T-helper 22 cell (primary cell): ENCODE measurements around the gene PIGC.

ENCODE experiments used
- DNase-seq: peaks from one replicate; pipeline ENCODE4 v3.0.0-alpha.2; 2020; ENCODE audit warnings: low read depth

Gene PIGC

DNA sequence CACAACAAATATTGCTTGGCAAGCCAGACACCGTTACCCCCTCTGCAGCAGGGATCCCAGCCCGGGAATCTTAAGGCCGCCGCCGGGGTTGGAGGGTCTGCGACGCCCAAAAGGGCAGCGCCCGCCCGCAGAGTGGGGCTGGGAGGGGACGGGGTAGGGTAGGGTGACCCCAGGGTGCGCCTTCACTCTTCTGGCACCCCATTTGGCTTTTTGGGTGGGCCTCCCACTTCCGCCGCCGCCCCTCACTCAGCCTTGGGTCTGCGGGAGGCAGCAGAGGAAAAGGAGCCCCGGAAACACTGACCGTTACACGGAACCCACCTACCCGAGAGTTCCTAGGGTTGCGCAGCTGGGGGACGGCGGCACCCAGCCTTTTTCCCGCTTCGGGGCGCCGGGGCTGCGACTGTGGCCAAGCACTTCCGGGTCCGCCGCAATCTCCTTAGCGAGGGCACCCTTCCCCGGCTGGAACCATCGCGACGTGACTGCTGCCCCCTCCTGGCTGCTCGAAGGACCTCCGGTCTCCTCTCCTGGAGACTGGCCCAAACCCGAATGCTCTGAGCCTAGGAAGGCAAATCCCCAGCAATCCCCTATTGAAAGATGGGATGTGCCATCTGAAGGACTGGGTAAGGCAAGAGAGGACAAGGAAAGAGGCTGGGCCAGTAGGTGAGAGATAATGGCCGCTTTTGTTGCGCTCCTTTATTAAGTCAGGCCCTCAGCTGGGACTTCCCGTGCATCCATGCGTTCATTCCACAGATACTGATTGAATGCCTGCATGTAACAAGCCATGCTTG, at the start of gene PIGC:
Gene PIGC, minus strand, starts transcription at position 404 of the 788 bp plus-strand sequence. CDS start 1,447 bp downstream, outside the sequence.
- peak; percentile 77 for DNase-seq

DNA sequence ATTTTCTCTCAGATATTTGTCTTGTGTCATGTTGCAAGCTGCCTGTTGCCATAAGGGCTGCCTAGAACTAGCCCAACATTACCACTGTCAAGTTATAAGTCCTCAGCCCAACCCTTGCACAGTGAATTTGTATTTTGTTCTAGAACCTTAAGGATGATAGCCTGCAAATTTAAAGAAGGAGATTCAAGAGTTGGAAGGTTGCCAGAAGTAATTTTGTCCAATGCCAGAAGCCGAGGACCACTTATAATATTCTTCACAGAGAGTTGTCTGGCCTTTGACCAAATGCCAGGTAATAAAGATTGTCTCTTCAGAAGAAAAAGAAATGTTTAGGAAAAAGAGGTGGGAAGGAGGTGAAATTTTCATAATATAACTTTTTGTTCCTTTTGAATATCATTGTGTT, 48.6 kb upstream of the PIGC start:
- DNase-seq, result no peak

- no peak for DNase-seq
These were observed 46.0 kb upstream of the PIGC start for GRCh38 chr1:172489847-172490246.

- DNase-seq, result no peak
These were observed 44.5 kb upstream of the PIGC start for GRCh38 chr1:172488393-172488792.

DNA sequence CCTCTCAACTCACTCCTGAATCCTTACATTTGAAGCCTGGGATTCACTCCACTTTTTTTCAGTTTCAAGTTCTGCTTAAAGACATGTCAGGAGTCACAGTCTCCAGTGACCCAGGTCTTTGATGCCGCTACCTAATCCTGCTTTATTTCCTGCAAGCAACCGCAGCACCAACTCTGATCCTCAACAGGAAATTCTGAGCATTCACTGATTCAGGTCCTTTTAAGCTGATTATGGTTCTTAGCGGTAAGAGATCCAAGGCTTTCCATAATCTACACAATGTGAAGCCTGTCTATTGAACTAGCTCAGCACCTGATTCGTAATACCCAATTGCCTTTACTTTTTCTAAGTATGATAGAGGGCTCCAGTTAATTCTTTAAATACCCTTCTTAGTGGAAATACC, 43.7 kb upstream of the PIGC start:
- no peak for DNase-seq

DNA sequence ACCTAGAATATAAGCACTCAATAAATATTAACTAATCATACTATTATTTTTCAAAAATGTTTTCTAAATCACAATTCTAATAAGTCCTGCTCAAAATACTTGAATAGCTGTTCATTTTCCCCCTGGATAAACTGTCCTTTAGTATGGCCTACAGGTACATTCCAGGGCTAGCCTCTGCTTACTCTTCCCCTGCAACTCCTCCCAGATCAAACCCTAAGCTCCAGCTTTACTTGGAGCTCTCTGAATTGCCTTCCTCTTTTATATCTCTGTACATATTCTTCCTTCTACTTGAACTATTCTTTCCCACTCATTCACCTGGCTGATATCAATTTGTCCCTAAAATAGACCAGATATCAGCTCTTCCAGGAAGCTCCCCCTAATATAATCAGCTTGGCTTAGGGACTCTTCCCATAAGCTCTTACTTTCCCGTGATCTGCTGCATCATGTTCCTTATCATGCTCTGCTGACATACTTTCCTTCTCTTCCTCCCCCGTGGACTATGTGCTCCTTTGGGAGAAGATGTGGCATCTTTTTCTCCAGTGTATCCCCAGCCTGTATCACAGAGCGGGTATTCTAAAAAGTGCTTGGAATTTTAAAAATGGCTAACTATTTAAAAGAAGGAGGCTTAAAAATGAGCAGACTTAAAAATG, 43.1 kb upstream of the PIGC start:
- DNase-seq, result no peak

- no peak for DNase-seq
These were observed 41.8 kb upstream of the PIGC start for GRCh38 chr1:172485626-172486025.

DNA sequence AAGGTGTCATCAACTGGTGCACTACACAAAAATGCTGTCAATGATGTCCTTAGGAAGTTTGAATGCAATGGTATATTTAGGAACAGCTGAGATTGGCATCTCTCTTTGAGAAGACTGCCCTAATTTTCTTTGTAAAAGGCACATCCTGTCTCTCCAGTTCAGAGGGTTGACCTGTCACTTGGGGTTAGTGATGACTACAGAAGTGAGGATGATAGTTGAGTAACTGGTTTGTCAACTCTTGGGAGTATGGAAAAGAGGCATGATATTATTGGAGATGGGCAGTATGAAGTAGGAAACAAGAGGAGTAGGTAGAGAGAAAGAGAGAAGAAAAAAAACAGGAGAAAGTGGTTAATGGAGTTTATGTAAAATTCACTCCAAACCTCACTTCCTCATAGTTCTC, 40.4 kb upstream of the PIGC start:
- no peak for DNase-seq

GRCh38 chr1:172483448-172483847, 39.6 kb upstream of the PIGC start:
- no peak for DNase-seq

GRCh38 chr1:172482044-172482443, 38.2 kb upstream of the PIGC start:
- no peak for DNase-seq

DNA sequence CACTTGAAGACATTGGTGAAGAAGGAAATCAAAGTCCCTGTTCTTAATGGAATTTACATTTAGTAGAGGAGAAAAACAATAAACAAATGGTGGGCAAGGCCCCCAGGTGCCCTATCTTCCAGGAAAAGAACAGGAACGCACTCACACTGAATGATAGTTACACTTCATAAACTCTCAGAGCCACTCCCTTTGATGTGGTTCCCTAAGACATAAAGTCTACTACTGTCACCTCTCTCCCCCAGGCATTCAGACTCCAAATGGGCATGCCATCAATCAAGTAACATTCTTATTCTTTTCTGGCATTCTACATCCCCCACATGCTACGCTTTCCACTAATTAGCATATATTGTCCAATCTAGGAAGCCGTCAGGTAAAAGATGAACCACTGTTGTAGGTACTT, 36.6 kb upstream of the PIGC start:
- no peak for DNase-seq

- no peak for DNase-seq
These were observed 34.6 kb upstream of the PIGC start for GRCh38 chr1:172478485-172478884.

DNA sequence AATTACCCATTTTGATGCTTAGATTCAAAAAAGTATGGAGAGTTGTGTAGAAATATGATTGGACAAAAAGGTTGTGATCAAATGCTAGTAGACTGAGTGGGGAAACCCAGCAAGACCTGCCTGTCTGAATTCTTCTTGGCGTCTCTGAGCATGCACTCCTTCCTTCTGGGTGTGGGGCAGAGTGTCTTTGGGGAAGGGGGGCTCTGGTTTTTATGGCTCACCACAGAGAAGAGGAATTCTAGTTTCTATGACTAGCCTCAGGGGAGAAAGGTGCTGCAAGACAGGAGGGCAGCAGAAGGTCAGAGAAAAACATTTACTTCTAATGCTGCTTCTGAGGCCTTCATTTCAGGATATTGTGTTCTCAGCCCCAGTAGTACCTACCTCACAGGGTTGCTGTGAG, 33.9 kb upstream of the PIGC start:
- DNase-seq, result no peak

DNA sequence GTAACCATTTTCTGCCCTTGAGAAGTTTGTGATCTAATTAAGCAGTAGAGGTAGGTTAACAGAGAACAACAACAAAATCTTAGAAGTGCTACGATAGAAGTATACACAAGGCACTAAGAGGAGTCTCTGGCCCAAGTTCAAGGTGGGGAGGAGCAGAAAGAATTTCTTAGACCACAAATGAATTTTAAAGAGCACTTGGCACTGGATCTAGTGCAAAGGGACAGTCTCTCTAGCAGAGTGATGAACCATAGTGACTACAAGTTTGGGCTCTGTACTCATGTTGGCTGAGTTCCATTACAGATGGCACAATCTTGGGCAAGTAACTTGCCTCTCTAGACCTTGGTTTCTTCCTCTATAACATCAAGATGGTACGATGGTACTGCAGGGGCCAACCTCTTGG, 33.3 kb upstream of the PIGC start:
- no peak for DNase-seq

DNA sequence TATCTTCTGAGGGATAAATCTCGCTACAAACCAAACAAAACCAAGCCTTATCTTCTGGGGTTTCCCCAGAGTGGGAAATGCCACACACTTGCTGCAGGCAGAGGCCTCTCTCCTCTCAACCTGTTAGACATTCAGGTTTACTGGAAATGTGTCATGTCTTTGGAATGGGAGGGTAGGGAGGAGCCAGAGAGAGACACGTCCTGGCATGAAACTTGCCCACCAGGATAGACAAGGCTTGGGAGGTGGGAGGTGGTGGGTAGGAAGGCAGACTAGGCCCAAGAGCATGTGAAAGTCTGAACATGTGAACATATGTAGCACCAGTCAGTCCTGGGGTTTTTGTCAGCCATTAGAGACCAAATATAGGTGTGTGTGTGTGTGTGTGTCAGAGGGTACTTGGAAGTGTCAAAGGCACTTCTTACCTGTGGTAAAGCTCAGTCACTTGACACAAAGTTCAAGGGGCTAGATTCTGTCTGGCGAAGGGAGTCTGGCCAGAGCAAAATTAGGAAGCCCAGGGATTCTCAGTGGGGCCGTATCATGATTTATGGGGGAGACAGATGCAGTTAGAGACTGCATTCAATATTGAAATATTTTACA, 32.4 kb upstream of the PIGC start:
- DNase-seq, result no peak

GRCh38 chr1:172473842-172474241, 30.0 kb upstream of the PIGC start:
- no peak for DNase-seq

DNA sequence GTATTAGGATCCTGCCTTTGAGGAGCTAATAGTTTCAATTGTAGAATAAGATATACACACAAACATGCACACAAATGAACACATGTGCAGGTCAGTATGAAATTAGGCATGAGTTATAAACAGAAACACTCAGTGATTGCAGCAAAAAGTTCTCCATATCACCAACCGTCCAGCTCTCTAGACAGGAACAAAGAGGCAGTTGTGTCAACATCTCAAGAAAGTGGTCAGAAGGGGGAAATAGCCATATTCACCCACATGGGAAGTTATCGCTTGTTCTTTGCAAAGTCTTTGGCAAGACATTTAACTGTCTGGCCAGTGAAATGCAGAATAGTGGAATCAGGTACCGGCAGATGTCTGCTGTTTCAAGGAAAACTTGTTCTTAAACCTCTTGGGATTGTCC, 29.4 kb upstream of the PIGC start:
- no peak for DNase-seq

DNA sequence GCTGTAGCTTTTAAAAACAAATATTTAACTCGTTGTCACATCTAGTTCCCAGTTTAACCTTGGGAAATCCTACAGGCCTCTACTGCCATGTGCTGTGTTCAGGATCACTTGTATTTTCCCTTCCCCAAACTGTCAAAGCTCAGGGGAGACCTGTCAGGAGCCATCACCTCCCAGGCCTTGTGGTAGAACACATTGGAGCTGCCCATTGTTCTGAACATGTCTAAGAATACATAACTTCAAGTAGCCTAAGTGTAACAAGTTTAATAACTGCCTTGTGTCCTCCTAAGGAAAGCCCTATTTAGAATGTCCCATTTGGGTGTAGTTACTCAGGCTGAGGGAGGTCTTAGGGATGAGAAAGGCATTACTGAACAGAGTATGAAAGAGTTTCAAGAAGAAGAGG, 28.6 kb upstream of the PIGC start:
- no peak for DNase-seq

GRCh38 chr1:172471666-172472065, 27.8 kb upstream of the PIGC start:
- no peak for DNase-seq

- no peak for DNase-seq
These were observed 26.3 kb upstream of the PIGC start for GRCh38 chr1:172470149-172470548.

- no peak for DNase-seq
These were observed 25.8 kb upstream of the PIGC start for GRCh38 chr1:172469717-172470116.

GRCh38 chr1:172468296-172468695, 24.4 kb upstream of the PIGC start:
- DNase-seq, result no peak

DNA sequence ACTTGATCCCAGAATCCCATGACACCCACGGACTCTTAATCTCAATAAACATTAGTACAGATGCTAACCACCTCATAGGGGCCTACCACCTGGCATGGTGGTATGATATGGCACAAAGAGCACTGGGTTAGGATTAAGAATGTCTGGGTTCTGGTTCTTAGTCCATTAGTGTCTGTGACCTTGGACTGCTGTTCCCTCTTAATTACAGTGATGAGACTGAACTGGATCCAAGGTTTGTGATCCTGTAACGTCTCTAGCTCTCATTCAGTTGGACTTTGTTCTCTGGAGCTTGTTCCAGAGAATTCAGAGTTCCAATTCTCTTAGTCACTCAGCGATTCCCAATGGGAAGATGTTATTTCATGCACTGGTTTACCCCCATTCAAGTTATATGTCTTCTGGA, 23.6 kb upstream of the PIGC start:
- no peak for DNase-seq
